ENCODE measurements around the gene PRPSAP1. TPM values are rescaled to one million over a fixed set of nuclear protein-coding genes. Genes with fewer than 3 reads are reported as not detected.
A peak's percentile ranks its signal among the peaks of the same experiment; 100 is the strongest.

The PRPSAP1 gene
- total RNA-seq, 1 experiment from 2014 or later, result 38.4 TPM

DNA sequence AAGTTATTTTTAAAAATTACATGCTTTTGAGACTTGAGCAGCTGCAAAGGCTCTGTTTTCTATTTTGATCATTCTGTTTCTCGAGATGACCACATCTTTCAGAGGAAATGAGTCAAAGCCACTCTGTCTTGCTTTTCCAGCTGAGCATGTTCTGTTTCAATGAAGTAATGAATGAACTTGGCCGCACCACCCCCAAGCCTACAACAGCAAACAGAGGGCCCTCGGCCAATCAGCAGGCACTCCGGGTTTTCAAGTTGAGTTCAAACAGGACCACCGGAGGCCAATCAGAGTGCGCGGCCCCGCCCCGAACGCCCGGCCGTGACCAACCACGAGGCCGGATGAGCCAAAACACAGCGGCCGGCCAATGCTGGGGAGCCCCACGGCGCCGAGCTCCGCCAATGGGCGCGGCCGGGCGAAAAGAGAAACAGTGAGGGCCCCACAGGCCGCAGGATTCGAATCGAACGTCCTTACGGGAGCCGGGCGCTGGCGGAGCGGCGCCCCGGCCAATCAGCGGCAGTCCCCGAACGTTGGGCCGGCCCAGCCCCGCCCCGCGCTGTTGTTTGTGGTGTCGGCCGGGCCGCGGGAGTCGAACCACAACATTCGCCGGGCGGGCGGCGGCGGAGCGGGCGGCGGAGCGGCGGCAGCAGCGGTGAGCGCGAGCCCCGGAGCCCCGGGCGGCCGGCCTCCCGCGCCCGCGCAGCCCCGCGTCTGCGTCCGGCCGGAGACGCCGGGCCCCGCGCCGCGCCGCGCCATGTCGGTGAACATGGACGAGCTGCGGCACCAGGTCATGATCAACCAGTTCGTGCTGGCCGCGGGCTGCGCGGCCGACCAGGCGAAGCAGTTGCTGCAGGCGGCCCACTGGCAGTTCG lies 88.7 kb downstream of the PRPSAP1 start, which contains the start of gene UBALD2:
TSS of gene UBALD2 (plus strand) at position 594 of the 869 bp plus-strand sequence. CDS start at position 752, 158 bp downstream.
- Histone ChIP-seq H3K23me2 (ENCODE audit: insufficient read length, low read depth, low read length, poor library complexity, severe bottlenecking) (peaks cover 4% of the 10 kb centered on the region), H3K14ac (ENCODE audit: insufficient read depth, low read length) (no peak within 1 kb of the TSS; the same call in 1 of the 2 replicates), H3T11ph (ENCODE audit: low read length) (no peak within 1 kb of the TSS), H3K79me1 (ENCODE audit: insufficient read depth, low read depth, low read length, poor library complexity, severe bottlenecking) (peaks cover 7% of the 10 kb centered on the region), H2BK12ac (ENCODE audit: insufficient read length, low read depth, low read length) (no peak within 1 kb of the TSS), H3K18ac (ENCODE audit: insufficient read length, low read depth, low read length) (peak within 1 kb of the TSS; percentile 76), H4K5ac (ENCODE audit: insufficient read length, low read depth, low read length) (no peak within 1 kb of the TSS), H2BK120ac (ENCODE audit: low read depth, low read length, poor library complexity, severe bottlenecking) (no peak within 1 kb of the TSS), H3K4me2 (ENCODE audit: insufficient read depth, insufficient read length, low read length) (peak within 1 kb of the TSS; percentile 75), H3K27ac (ENCODE audit: insufficient read length, low read depth, low read length) (no peak within 1 kb of the TSS), H4K91ac (ENCODE audit: insufficient read length, low read depth, low read length) (no peak within 1 kb of the TSS), H3K23ac (ENCODE audit: insufficient read length, low read depth, low read length) (no peak within 1 kb of the TSS), H3K56ac (ENCODE audit: insufficient read length, low read depth, low read length) (no peak within 1 kb of the TSS), H3K27me3 (ENCODE audit: insufficient read depth, low read length) (no peaks in the 10 kb centered on the region), H2BK5ac (ENCODE audit: insufficient read length, low read length) (no peak within 1 kb of the TSS), H4K8ac (replicated peaks; ENCODE audit: insufficient read length, low read depth, low read length) (no peak within 1 kb of the TSS), H3K4me1 (ENCODE audit: insufficient read depth, low read length) (peaks cover 5% of the 10 kb centered on the region), H2AFZ (ENCODE audit: low read length) (no peak within 1 kb of the TSS), H3K79me2 (ENCODE audit: insufficient read depth, low read length) (peaks cover 2% of the 10 kb centered on the region; the same call in 1 of the 2 replicates), H2AK5ac (ENCODE audit: insufficient read length, low read length) (no peak within 1 kb of the TSS), H4K20me1 (ENCODE audit: control insufficient read depth, insufficient read depth, insufficient read length) (no peaks in the 10 kb centered on the region), H3K9ac (ENCODE audit: extremely low read depth, insufficient read length, low read length) (peak within 1 kb of the TSS; percentile 76), H2BK15ac (ENCODE audit: low read depth, low read length) (no peak within 1 kb of the TSS), H3K4ac (ENCODE audit: low read depth, low read length) (no peak within 1 kb of the TSS), H3K9me3 (ENCODE audit: control insufficient read depth, low read depth, low read length) (no peaks in the 10 kb centered on the region), H2BK20ac (ENCODE audit: low read depth, low read length, poor library complexity, severe bottlenecking) (no peak within 1 kb of the TSS)
- Mint-ChIP-seq H3K4me1 (peaks cover 33 to 48% of the 10 kb centered on the region in 2 experiments), H3K4me3 (peak within 1 kb of the TSS; percentile 77 to 87), H3K27me3 (ENCODE audit: low read depth) (no peaks in the 10 kb centered on the region), H3K36me3 (ENCODE audit: insufficient read depth in 1 of 3, low read depth in 3 of 3) (peaks cover 2 to 15% (median 8%) of the 10 kb centered on the region in 3 experiments; a peak in 6 of 7 replicates), H3K27ac (peak within 1 kb of the TSS in 2 of 3 experiments; percentile 70 to 77; a peak in 5 of 7 replicates), H3K9me3 (no peaks in the 10 kb centered on the region)
- no CpG with 5 or more reads among the region's 94 CpGs for WGBS (ENCODE audit: extremely low coverage, insufficient read length, low lambda C conversion rate)
- TF ChIP-seq, protein P1, sequence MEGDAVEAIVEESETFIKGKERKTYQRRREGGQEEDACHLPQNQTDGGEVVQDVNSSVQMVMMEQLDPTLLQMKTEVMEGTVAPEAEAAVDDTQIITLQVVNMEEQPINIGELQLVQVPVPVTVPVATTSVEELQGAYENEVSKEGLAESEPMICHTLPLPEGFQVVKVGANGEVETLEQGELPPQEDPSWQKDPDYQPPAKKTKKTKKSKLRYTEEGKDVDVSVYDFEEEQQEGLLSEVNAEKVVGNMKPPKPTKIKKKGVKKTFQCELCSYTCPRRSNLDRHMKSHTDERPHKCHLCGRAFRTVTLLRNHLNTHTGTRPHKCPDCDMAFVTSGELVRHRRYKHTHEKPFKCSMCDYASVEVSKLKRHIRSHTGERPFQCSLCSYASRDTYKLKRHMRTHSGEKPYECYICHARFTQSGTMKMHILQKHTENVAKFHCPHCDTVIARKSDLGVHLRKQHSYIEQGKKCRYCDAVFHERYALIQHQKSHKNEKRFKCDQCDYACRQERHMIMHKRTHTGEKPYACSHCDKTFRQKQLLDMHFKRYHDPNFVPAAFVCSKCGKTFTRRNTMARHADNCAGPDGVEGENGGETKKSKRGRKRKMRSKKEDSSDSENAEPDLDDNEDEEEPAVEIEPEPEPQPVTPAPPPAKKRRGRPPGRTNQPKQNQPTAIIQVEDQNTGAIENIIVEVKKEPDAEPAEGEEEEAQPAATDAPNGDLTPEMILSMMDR (conservative IDR thresholded peaks at IDR 0.05), result no peak
- peak; percentile 100 for DNase-seq

Measured in H9 (cell line).